Endothelial cell of umbilical vein (primary cell): ENCODE measurements around the gene PADI1. TPM values are rescaled to one million over a fixed set of nuclear protein-coding genes. Genes with fewer than 3 reads are reported as not detected.

ENCODE experiments used
- BruUV-seq: library from RNA; stranded (reverse); fragments of 400-500 nt; replicated peaks from 2 replicates; lab custom pipeline; 2021; lab: Mats Ljungman, UMichigan
- CTCF ChIA-PET: fragments of 300-600, 350-600 bp; sonication (Branson Sonifier 250); formaldehyde crosslinking; loops from one replicate; lab custom pipeline; 2021; ENCODE audit warnings: antibody characterized with exemption, inconsistent platforms; lab: Charles Lee
- POLR2A ChIA-PET: fragments of 300-600, 350-600 bp; sonication (Branson Sonifier 250); formaldehyde crosslinking; loops from one replicate; lab custom pipeline; 2021; ENCODE audit warnings: antibody characterized with exemption, inconsistent platforms; lab: Charles Lee
- DNase-seq: peaks from one replicate; pipeline ENCODE4 v3.0.0-alpha.2; 2011; ENCODE audit warnings: low read depth, low spot score
- FAIRE-seq: peaks from 2 replicates; lab custom pipeline; 2011; peaks lifted over from hg19 to GRCh38; lab: Jason Lieb, UNC
- H2AFZ ChIP-seq: 2 replicates; pipeline ENCODE4 v1.6.0; 2012; ENCODE audit warnings: low read depth, low read length, control low read depth, inconsistent platforms
- H3K27ac ChIP-seq: 2 replicates; pipeline ENCODE4 v1.5.1; 2011; ENCODE audit warnings: low read depth, mild to moderate bottlenecking, control low read depth, low read length, moderate library complexity; ENCODE audit not compliant: insufficient read depth
- H3K27me3 ChIP-seq, 2 experiments: 2 replicates each; pipeline versions ENCODE4 v1.6.0 to v1.6.1; 2011; ENCODE audit warnings: low read length in 2 of 2, mixed read lengths in 1 of 2; ENCODE audit not compliant: control insufficient read depth in 2 of 2, insufficient read depth in 2 of 2
- H3K36me3 ChIP-seq, 2 experiments: 2 replicates in 1 of 2; 3 replicates in 1 of 2; pipeline ENCODE4 v1.5.1; 2011; ENCODE audit warnings: low read length in 2 of 2, mild to moderate bottlenecking in 1 of 2, moderate library complexity in 1 of 2; ENCODE audit not compliant: control insufficient read depth in 2 of 2, insufficient read depth in 2 of 2; ENCODE audit errors: extremely low read depth in 1 of 2
- H3K4me1 ChIP-seq: 3 replicates; pipeline ENCODE4 v1.5.1; 2011; ENCODE audit warnings: mild to moderate bottlenecking, low read length; ENCODE audit not compliant: control insufficient read depth, insufficient read depth; ENCODE audit errors: extremely low read depth
- H3K4me2 ChIP-seq: 2 replicates; pipeline ENCODE4 v1.6.1; 2011; ENCODE audit warnings: low read length, control low read depth, mixed read lengths; ENCODE audit not compliant: insufficient read depth
- H3K4me3 ChIP-seq, 3 experiments: fragments of 200-600 bp in 1 of 3; sonication (generic), shearing (Covaris generic) in 1 of 3; replicated peaks in 1 of 3; 2 replicates each; pipeline ENCODE4 v1.5.1; 2011 to 2016; ENCODE audit warnings: control low read depth in 3 of 3, low read length in 3 of 3, mild to moderate bottlenecking in 2 of 3, inconsistent platforms in 1 of 3, low read depth in 1 of 3, moderate library complexity in 1 of 3; ENCODE audit not compliant: insufficient read depth in 1 of 3
- H3K79me2 ChIP-seq: 2 replicates; pipeline ENCODE4 v1.6.0; 2012; ENCODE audit warnings: low read length, inconsistent platforms; ENCODE audit not compliant: control insufficient read depth, insufficient read depth
- H3K9ac ChIP-seq: replicated peaks from 2 replicates; pipeline ENCODE3; 2011; ENCODE audit warnings: low read length, control low read depth; ENCODE audit not compliant: insufficient read depth; ENCODE audit errors: extremely low read depth
- H3K9me1 ChIP-seq: replicated peaks from 3 replicates; pipeline ENCODE4 v1.6.0; 2011; ENCODE audit warnings: mild to moderate bottlenecking, low read length; ENCODE audit not compliant: control insufficient read depth, insufficient read depth; ENCODE audit errors: extremely low read depth
- H3K9me3 ChIP-seq: replicated peaks from 2 replicates; pipeline ENCODE4 v1.5.1; 2012; ENCODE audit warnings: low read length, inconsistent platforms; ENCODE audit not compliant: control insufficient read depth, insufficient read depth
- H4K20me1 ChIP-seq: replicated peaks from 2 replicates; pipeline ENCODE3; 2011; ENCODE audit warnings: mild to moderate bottlenecking, low read length; ENCODE audit not compliant: control insufficient read depth, insufficient read depth; ENCODE audit errors: extremely low read depth
- CTCF ChIP-seq, 2 donors: IDR thresholded peaks; 1 replicate in 1 of 2; 2 replicates in 1 of 2; pipeline ENCODE4 v1.5.1; 2011; ENCODE audit warnings: low read length in 2 of 2, mild to moderate bottlenecking in 2 of 2, moderate library complexity in 2 of 2, control low read depth in 1 of 2, inconsistent platforms in 1 of 2, low read depth in 1 of 2; ENCODE audit not compliant: insufficient read depth in 1 of 2; ENCODE audit errors: extremely low read depth in 1 of 2
- EZH2 ChIP-seq: IDR thresholded peaks from 2 replicates; pipeline ENCODE4 v1.6.1; 2012; ENCODE audit warnings: borderline replicate concordance, low read depth, mild to moderate bottlenecking, moderate library complexity, low read length, inconsistent platforms; ENCODE audit not compliant: severe bottlenecking
- FOS ChIP-seq: IDR thresholded peaks from 2 replicates; pipeline ENCODE4 v1.6.1; 2011; ENCODE audit warnings: mild to moderate bottlenecking, low read length, moderate library complexity, borderline replicate concordance; ENCODE audit not compliant: insufficient read depth
- GATA2 ChIP-seq: IDR thresholded peaks from 2 replicates; pipeline ENCODE4 v1.7.0; 2011; ENCODE audit warnings: low read depth, mild to moderate bottlenecking, moderate library complexity, mixed read lengths, low read length; ENCODE audit not compliant: insufficient read length, insufficient read depth
- JUN ChIP-seq: IDR thresholded peaks from 2 replicates; pipeline ENCODE4 v1.6.1; 2011; ENCODE audit warnings: borderline replicate concordance, low read depth; ENCODE audit not compliant: insufficient read length, insufficient read depth
- MAX ChIP-seq: IDR thresholded peaks from 2 replicates; pipeline ENCODE4 v1.6.1; 2011; ENCODE audit not compliant: insufficient read depth, insufficient read length
- MYC ChIP-seq: IDR thresholded peaks from one replicate; pipeline ENCODE4 v1.6.1; 2011; ENCODE audit warnings: mild to moderate bottlenecking, low read depth, low read length
- POLR2A ChIP-seq: IDR thresholded peaks from 2 replicates; pipeline ENCODE4 v1.6.1; 2012; ENCODE audit warnings: low read depth, mild to moderate bottlenecking, control low read depth, low read length
- POLR2AphosphoS5 ChIP-seq: IDR thresholded peaks from 2 replicates; pipeline ENCODE4 v1.6.1; 2012; ENCODE audit warnings: low read depth, mild to moderate bottlenecking, control low read depth, low read length, moderate library complexity; ENCODE audit not compliant: insufficient read depth
- dilution Hi-C: fragments of 300-500 bp; cut with MboI; formaldehyde crosslinking; loops from one replicate; pipeline ENCODE4 v1.15.0; 2019; ENCODE audit warnings: low sequenced_read_pairs; ENCODE audit not compliant: extremely low pct_ligation_motif_present
- intact Hi-C: fragments of 100-400 bp; cut with micrococcal nuclease; formaldehyde crosslinking; loops from one replicate; pipeline ENCODE4 v1.10.0; 2022
- polyA plus RNA-seq, 4 experiments: library from polyadenylated mRNA; depleted of rRNA in 3 of 4; stranded (reverse) in 3 of 4; unstranded in 1 of 4; fragments of >200 nt; gene quantifications; 2 replicates each; pipeline versions ENCODE4 v1.2.1 to v1.2.3, GENCODE V29; 2011 to 2012; ENCODE audit warnings: missing spikeins in 1 of 4
- total RNA-seq: library from RNA; stranded (reverse); gene quantifications from 2 replicates; pipeline ENCODE4 v1.2.3, GENCODE V29; 2021

Gene PADI1
- total and polyA plus RNA-seq, 2 donors (not counting 3 experiments of a cell fraction or from before 2014, with no cell fraction given), result 0.01 TPM; not detected in 1

GRCh38 chr1:17259233-17259873, 54.4 kb downstream of the PADI1 start:
- Histone ChIP-seq H4K20me1 (no peaks in the 10 kb centered on the region), H3K9ac (no peak overlapping the region), H3K4me1 (no peaks in the 10 kb centered on the region), H2AFZ (no peak overlapping the region), H3K27ac (no peak overlapping the region), H3K9me3 (no peaks in the 10 kb centered on the region), H3K79me2 (no peaks in the 10 kb centered on the region), H3K9me1 (no peaks in the 10 kb centered on the region), H3K4me3 (no peak overlapping the region), H3K36me3 (no peaks in the 10 kb centered on the region), H3K4me2 (no peak overlapping the region), H3K27me3 (peaks cover 3 to 8% of the 10 kb centered on the region in 2 experiments)
- ChIA-PET POLR2A (no interaction called here), CTCF (interaction anchor here (0.9 to 1.4 kb wide), 5 partner anchors 13 to 22 kb away, joined by 3 to 6 read pairs (median 3); no protein-coding TSS in a partner anchor)
- dilution Hi-C loops (no loop called here), intact Hi-C loops (no loop called here)
- TF ChIP-seq POLR2A (no peak), POLR2AphosphoS5 (no peak), MYC (no peak), JUN (no peak), EZH2 (no peak), GATA2 (no peak), FOS (no peak), CTCF (IDR thresholded peaks at IDR 0.05; ENCODE audit: extremely low read depth in 1 of 2, insufficient read depth in 1 of 2, low read depth in 1 of 2, low read length in 2 of 2) (no peak), MAX (no peak)
- no TSS peak for BruUV-seq
- no peak for FAIRE-seq
- no peak for DNase-seq
